EL (cell line): Measurements from ENCODE around the gene TNNT1.

ENCODE experiments used
- DNase-seq: peaks from one replicate; pipeline ENCODE4 v3.0.0-alpha.2; 2016

The TNNT1 gene

GRCh38 chr19:55106591-55106990 lies 42.4 kb downstream of the TNNT1 start:
- no peak for DNase-seq

- DNase-seq: no peak
Measured at GRCh38 chr19:55105237-55105636, 43.8 kb downstream of the TNNT1 start.

- DNase-seq: no peak
Measured at GRCh38 chr19:55103190-55103589, 45.8 kb downstream of the TNNT1 start.

- no peak for DNase-seq
Measured at GRCh38 chr19:55101261-55101660, 47.7 kb downstream of the TNNT1 start.

GRCh38 chr19:55099557-55100506 lies 49.2 kb downstream of the TNNT1 start:
- DNase-seq: no peak

GRCh38 chr19:55098716-55099556 lies 50.1 kb downstream of the TNNT1 start:
- DNase-seq: no peak

- DNase-seq: no peak
Measured at GRCh38 chr19:55097864-55098715, 50.9 kb downstream of the TNNT1 start.

- DNase-seq: no peak
Measured at GRCh38 chr19:55096061-55096701, 52.8 kb downstream of the TNNT1 start.

- no peak for DNase-seq
Measured at GRCh38 chr19:55095260-55096060, 53.5 kb downstream of the TNNT1 start.

- DNase-seq: no peak
Measured at GRCh38 chr19:55094456-55095259, 54.3 kb downstream of the TNNT1 start.

GRCh38 chr19:55092423-55093318 lies 56.3 kb downstream of the TNNT1 start:
- DNase-seq: no peak

- no peak for DNase-seq
Measured at GRCh38 chr19:55091955-55092354, 57.1 kb downstream of the TNNT1 start.

- no peak for DNase-seq
Measured at GRCh38 chr19:55091126-55091910, 57.7 kb downstream of the TNNT1 start.

GRCh38 chr19:55090564-55090963 lies 58.4 kb downstream of the TNNT1 start:
- DNase-seq: no peak

GRCh38 chr19:55089342-55089944 lies 59.6 kb downstream of the TNNT1 start:
- no peak for DNase-seq

- DNase-seq: peak; percentile 67
Measured at GRCh38 chr19:55088543-55089341, 60.3 kb downstream of the TNNT1 start.

- DNase-seq: no peak
Measured at GRCh38 chr19:55088021-55088451, 61.0 kb downstream of the TNNT1 start.
